HG03432 (cell line): ENCODE results near the gene PPP1R12B.
A peak's percentile ranks its signal among the peaks of the same experiment; 100 is the strongest.
"Not testable (repeated sequence)": the region's sequence is repeated elsewhere in the genome, so short reads cannot be mapped to it uniquely, and the experiment has no call there.

Experiments used
- ATAC-seq: cut with Tn5 transposase; IDR thresholded peaks from one replicate; pipeline ENCODE4 v1.9.1; 2021; ENCODE audit warnings: mild to moderate bottlenecking, moderate library complexity; ENCODE audit not compliant: unreplicated experiment

PPP1R12B gene

DNA sequence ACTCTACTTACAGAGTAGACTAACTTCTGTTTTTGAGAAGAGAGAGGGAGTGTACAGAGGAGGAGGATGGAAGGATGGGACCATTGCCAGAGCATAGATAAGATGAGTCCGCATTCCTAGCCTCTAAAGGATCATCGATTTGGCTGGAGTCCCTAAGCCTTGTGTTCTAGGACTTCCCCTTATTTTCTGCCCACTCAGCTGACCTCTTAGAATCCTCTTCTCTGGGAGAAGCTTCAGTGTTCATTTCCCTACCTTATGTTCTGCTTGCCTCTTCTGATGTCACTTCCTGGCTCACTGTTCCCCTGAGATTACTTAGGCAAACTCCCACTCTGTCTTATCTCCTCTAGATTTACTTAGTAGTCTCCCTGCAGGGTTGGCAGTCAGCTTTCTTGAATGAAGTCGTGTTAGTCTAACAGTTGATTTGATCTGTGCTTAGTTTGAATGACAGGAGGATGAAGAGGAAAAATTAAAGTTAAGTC is 205.1 kb downstream of the PPP1R12B start:
- peak; percentile 66 for ATAC-seq

DNA sequence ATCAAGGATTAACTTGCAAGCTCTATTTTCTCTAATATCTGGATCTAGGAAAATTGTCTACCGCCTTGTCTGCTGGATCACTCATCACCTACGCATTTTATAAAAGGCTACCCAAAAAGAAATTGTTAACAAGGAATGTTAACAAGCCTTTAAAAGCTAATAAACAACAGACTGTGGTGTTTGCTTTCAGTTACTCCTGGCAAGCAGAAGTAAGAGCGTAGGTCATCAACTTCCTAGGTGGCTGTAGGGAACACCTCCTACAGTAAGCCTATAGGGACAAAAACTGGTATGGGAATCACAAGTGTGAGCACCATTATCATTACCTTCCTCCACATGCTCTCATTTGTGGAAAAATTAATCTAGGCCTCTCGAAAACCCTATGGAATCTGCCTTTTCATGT is 206.1 kb downstream of the PPP1R12B start:
- ATAC-seq: not testable (repeated sequence)

DNA sequence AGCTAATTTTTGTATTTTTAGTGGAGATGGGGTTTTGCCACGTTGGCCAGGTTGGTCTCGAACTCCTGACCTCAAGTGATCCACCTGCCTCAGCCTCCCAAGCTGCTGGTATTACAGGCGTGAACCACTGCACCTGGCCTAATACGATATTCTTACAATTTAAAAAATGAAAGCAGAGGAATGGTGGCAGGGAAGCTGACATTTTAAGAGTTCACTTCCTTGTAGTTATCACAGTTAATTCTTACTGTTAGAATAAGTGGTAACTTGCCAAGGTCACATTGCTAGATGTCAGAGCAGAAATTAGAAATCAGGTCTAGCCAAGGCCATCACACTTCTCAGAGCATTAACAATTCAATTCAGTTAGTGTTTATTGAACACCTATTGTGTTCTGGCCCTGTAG is 207.5 kb downstream of the PPP1R12B start:
- ATAC-seq: not testable (repeated sequence)

DNA sequence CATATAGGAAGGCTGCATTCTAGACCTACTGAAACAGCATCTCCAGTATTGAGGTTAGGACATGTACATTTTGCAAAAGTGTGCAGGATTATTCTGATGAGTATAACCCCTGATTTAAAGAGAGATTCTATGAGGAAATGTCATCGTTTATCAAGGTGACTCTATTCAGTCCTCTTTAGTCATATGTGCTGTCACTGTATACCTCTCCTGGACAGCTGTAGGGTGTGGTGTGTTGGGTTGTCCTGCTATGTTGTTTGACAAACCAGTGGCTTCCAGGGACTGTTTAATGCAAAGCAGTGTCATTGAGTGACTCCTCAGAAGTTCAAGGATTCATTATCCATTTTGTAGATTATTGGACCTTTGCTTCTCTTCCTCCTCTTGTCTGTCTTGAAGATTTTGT is 209.2 kb downstream of the PPP1R12B start:
- ATAC-seq: not testable (repeated sequence)

DNA sequence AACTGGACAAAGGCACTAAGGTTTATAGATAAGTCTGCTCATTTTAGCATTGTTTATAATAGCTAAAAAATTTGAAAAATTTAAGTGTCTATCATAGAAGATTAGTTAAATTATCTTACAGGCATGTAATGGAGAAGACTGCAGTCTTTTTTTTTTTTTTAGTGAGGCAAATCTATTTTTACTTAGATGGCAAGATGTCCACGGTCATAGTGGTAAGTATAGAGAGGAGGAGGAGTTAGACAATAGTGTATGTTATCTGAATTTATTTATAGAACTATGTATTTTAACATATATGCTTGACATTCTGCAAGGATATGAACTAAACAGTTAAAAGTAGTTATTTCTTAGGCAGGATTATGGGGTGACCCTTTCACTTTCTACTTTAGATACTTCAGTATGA is 212.7 kb downstream of the PPP1R12B start:
- no peak for ATAC-seq

DNA sequence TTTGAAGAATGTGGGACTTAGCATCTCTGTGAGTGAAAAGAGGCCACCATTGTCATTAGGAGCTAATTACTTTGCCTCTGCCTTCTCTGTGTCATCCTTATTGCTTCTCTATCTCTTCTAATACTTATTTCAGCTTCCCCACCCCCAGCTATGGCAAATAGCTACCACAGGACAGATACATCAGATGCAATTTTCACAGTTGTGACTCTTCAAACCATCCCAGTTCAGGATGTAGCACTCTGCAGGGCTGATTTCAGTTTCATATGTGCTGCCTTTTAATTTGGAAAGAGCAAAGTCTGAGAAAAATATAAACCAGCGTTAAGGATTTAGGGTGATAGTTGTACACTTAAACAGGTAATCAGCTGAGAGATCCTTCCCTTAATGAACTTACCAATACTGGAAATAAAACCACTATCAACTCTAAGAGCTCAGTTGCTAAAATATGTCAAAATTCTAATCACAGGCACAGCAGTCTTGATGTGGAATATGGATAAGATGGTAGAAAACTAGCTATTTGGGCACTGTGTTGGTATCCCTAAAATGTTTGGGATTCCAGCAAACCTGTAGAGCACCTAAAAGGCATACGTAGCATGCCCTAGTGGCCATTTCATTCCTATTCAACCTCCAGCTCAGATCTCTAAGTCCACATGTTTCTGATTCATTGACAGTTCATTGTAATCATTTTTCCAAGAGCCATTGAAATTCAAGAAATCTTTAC is 213.4 kb downstream of the PPP1R12B start:
- ATAC-seq: no peak

DNA sequence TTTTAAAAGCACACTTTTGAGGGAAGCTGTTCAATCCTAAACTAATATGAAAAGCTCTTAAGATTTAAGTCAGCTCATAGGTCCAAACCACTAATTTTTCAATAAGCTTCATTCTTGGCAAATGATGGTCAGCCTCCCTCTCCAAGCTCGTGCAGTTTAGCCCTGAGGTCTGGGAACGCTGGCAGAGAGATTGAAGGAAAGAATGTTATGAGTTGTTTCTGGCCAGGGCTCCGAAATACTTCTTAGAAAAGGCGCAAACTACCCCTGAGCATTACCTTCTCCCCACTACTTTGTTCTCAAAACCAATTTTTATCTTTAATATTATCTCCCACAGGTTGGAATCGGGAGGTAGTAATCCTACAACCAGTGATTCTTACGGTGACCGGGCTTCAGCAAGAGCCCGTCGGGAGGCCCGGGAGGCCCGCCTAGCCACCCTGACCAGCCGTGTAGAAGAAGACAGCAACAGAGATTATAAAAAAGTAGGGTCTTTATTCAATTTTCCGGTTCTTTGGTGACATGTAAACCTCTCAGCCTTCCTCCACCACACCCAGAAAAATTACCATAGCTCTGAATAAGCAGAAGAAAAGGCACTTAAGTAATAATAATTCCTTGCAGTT is 214.1 kb downstream of the PPP1R12B start:
- ATAC-seq: no peak

DNA sequence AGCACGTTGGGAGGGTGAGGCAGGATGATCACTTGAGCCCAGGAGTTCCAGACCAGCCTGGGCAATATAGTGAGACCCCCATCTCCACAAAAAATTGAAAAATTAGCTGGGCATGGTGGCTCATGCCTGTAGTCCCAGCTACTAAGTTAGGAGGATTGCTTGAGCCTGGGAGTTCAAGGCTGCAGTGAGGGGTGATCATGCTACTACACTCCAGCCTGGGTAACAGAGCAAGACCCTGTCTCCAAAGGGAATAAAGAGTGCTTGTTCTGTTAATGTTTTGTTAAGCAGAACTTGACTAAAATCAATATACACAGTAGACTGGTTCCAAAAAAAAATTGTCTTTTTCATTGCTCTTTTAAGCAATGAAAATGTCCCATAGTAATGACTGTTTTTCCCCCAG is 215.3 kb downstream of the PPP1R12B start:
- ATAC-seq: no peak

DNA sequence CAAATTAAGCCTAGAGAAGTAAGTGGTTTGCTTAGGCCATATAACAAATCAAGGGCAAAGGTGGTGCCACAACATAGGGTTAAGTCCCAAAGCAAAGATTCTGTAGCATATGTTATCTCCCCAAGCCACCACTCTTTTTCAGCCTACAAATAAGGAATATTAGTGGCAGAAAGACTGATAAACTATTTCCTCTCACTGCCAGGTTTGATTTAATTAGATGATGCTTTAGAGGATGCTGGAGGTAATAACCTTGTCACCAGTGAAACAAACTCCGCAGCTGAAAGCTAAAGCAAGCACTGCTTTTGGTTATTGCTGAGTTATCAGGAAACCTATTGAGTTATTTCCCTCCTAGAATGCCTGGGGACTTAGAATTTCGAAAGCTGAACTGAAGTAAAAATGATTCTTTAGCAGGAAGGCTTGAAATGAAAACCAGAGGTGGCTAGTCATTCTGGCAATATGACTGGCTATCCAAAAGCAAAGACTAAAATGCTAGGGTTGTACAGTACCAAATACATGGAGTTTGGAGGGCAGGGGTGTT is 216.5 kb downstream of the PPP1R12B start:
- no peak for ATAC-seq

DNA sequence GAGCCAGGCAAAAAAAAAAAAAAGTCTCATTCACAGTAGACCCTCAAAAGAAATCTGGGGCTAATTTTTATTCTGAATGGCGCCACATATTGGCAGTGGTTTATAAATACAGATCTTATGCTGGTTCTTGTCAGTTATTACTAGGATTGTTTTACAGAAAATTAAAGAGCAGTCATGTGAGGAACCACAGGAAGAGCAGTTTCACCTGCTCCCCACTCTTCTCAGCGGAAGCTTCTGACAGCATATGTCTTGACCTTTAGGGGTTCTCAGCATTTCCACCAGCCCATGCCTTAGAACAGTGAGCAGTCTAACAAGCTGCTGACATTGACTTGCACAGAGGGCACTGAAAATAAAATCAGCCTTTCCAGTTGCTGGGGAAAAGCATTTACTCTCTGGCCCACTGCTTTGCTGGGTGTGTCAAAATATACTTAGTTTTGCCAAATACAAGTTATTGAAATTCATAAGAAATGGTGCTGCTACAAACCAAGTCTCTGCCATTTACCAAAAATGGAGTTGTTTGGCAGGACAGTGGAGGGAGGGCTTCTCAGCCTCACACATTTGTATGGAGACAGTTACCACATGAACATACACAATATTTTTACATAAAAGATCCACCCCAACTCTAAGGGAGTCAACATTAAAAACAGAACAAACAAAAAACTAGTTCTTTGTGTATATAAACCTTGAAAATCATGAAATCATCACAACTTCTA is 217.5 kb downstream of the PPP1R12B start:
- ATAC-seq: peak; percentile 84

DNA sequence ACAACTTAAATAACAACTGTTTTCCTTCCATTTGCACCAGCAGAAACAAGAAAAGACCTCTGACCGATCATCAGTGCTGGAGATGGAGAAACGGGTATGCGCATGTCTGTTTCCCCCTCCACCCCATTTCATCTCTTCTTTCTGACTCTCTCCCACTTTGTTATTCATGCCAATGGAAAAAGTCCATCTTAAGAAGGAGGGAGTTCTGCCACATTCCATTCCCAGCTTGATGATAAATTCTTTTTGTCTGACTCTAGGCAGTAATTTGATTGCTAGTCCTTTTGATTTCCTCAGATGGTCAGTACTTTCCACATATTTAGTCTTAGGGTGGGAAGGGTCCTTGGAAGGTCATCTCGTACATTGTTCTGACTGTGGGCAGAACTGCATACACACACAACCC is 219.2 kb downstream of the PPP1R12B start:
- no peak for ATAC-seq

DNA sequence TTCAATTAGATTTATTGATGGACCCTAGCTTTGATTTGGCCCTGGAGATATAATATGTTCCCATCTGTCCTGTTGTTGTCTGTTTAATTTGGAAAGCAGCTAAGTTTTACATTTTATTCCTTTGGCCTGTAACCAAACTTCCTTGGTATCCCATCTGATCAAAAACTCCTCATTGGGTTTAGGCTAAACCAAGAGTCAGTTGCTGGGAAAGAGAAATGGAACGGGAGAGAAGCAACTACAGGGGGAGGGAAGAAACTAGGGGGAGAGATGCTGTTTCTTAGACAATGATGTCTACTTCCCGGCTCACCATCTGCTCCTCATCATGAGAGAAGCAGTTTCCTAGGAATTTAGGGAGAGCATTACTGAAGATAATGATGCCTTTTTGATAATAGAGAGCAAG is 219.9 kb downstream of the PPP1R12B start:
- ATAC-seq: no peak

DNA sequence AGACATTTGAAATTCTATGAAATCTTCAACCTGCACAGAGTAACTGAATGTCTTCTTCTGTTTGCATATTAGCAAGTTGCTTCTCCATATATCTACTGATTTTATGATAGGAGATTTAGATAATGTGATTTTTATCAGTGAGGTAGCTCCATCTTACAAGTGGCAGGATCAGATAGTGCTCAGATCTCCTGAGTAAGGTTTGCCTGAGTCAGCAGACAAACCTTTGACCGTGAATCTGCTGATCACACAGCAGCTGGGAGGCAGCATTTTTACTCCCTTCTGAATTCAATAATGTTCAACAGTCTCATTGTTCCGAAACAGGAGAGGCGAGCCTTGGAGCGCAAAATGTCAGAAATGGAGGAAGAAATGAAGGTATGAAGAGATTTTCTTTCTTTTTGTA is 220.3 kb downstream of the PPP1R12B start:
- no peak for ATAC-seq

DNA sequence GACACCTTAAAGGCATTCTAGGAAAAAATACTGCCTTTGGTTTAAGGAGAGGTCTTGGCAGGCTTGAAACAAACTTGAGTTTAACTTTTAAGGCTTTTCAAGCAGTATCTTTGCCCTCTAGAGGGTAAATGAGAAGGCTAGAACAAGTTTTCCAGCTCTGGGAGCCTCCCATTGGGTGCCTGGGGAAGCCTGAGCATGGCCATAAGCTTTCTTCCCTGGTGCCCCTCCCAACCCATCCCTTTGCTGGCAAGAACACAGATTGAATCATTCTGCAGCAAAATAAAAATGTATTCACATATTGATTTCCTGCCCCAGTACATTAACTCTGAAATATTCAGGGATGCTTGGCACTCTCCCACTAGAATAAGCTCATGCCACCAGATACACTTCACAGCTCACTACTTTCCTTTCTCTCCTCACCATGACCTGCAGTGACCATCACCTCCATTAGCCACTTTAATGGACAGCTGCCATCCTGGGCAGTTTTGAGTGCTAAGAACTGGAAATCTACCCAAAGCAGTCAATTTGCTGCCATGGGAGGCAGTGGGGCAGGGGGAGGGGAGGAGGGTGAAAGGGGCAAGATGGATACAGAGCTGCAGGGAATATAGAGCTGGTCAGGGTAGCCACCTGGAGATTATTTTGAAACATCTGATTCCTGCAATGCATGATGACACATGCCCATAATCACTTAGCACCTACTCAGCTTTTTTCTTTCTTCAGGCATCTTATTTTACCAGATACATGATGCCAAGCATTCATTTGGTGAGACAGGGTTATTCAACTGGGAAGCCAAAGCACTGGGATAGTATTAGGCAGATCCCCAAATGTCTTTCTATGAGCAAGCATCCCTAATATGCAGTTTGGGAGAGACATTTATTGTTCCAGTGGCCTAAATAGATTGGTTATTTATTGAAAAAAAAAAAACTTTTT is 221.2 kb downstream of the PPP1R12B start:
- ATAC-seq: no peak

DNA sequence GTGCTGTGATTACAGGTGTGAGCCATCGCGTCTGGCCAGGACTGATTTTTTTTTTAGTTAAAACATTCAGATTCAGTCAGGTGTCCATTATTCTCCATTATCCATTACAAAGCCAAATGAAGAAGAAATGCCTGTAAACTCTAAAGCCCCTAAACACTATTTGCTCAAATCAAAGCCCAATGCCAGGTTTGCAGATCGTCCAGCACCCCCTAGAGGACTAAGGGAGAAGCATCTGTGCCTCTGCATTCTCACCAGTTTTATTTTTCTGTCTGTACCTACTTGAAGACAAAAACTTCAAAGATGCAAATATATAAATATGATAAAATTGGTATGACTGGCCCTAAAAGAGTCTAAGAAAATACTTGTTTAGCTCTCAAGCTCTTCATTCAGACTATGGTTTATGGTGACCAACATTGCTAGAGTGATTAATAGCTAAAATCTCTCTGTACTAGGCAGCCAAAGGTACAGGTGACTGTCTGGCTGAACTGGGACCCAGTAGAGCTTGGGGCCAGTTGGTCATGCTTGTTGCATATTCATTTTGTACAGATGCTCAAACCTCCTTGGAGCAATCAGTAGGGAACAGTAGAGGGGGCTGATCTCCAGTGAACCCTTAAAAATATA is 223.3 kb downstream of the PPP1R12B start:
- no peak for ATAC-seq

DNA sequence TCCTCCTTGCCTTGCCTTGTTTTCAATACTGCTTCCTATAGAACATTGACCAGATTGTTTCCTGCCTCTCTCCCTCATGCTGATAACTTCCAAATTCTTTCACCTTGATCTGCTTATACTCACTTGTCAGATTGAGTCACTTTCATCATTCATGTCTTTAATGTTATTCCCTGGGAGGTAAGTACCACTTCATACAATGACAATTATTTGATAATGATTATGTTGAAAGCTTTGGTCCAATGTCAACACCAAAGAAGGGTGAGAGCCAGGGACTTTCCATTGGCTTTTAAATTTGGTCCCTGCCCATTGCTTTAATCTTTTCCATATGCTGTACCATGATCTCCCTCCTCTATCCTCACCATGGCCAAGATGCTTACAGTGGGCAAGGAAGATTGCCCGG is 224.4 kb downstream of the PPP1R12B start:
- no peak for ATAC-seq

DNA sequence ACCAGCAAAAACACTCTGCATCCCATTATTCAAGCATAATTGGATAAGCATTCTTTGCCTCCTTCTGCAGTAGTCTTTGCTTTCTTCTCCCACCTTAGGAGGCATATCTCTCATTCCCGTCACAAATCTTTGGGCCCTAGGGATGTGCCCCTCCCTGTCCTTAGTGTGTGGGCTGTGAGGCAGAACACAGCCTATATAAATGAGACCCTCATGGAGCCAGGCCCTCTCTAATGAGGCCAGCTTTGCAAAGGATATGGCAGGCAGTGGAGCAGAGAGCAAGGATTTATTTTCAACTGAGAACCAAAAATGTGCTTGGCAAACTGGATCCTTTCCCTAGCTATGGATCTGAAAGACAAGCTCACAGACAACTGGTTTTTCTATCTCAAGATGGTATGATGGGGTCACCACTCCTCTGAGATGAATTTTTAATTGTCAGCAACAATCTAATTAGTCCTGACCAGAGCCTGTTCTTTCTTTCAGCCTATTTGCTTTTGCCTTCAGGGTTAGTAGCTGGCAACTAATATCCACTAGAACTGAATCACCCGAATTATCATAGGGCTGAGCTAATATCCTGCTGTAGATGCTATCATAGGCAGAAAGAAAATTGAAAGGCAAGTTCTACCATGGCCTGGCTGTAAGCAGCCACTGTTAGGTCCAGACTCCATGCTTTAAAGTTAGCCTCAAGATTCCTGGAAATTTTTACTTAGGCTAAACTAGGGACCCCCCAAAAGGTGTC is 227.6 kb downstream of the PPP1R12B start:
- ATAC-seq: no peak

DNA sequence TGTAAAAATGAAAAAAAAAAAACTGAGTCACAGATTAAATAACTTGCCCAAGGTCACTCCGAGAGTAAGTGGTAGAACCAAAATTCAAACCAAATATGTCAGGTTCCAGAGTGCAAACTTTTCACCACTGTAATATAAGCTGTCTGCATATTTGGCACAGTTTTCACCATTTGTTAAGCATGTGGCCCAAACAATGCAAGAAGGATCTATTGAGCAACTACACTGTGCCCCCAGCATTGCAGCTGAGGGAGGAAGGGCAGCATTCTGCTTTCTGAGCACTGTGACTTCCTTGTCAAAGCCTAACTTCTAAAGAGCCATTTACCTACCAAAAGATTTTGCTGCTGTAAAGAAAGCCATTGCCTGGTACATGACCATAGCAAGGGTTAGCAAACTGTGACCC is 228.3 kb downstream of the PPP1R12B start:
- ATAC-seq: no peak

DNA sequence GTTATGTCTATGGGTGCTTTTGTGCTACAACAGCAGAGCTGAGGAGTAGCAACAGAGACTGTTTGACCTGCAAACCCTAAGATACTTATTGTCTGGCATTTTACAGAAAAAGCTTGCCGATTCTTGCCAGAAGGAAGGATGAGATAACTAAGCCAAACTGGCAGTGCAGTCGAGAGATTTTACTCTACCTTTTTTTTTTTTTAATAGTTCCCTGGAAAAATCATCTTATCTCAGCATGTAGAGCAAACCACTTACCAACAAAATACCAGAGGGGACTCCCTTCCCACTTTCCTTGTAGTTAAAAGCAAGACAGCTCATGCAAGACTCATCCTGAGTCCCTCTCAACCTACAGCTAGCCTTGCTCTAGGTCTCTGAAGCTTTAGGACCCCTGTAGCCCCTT is 228.9 kb downstream of the PPP1R12B start:
- no peak for ATAC-seq
